Parathyroid adenoma (tissue), 2 donors: ENCODE data around the gene IRS4.

Experiments
- H2AFZ ChIP-seq: fragments of 300-600 bp; sonication (generic); one replicate; pipeline ENCODE4 v1.7.0; 2017; ENCODE audit warnings: antibody characterized with exemption, mild to moderate bottlenecking
- H3K27ac ChIP-seq: fragments of 300-600 bp; sonication (generic); one replicate; pipeline ENCODE4 v1.7.0; 2017
- H3K27me3 ChIP-seq: fragments of 300-600 bp; sonication (generic); one replicate; pipeline ENCODE4 v1.7.0; 2017; ENCODE audit warnings: low read length; ENCODE audit not compliant: control insufficient read depth, insufficient read depth
- H3K36me3 ChIP-seq: fragments of 300-600 bp; sonication (generic); one replicate; pipeline ENCODE4 v1.7.0; 2017; ENCODE audit warnings: low read length; ENCODE audit not compliant: control insufficient read depth, insufficient read depth
- H3K4me1 ChIP-seq: fragments of 300-600 bp; sonication (generic); one replicate; pipeline ENCODE4 v1.7.0; 2017; ENCODE audit warnings: control low read depth
- H3K4me2 ChIP-seq: fragments of 300-600 bp; sonication (generic); one replicate; pipeline ENCODE4 v1.7.0; 2017; ENCODE audit warnings: low read length
- H3K4me3 ChIP-seq: fragments of 300-600 bp; sonication (generic); one replicate; pipeline ENCODE4 v1.7.0; 2017; ENCODE audit warnings: low read depth, low read length
- H3K79me2 ChIP-seq: fragments of 300-600 bp; sonication (generic); one replicate; pipeline ENCODE4 v1.7.0; 2017; ENCODE audit warnings: control low read depth
- H3K9ac ChIP-seq: fragments of 300-600 bp; sonication (generic); one replicate; pipeline ENCODE4 v1.7.0; 2017; ENCODE audit warnings: mild to moderate bottlenecking
- H3K9me3 ChIP-seq: fragments of 300-600 bp; sonication (generic); one replicate; pipeline ENCODE4 v1.7.0; 2017; ENCODE audit warnings: low read length; ENCODE audit not compliant: control insufficient read depth
- TF ChIP-seq, protein P1 (sequence below): fragments of 300-600 bp; sonication (generic); IDR thresholded peaks from one replicate; pipeline ENCODE4 v1.7.0; 2017; ENCODE audit warnings: antibody characterized with exemption, mild to moderate bottlenecking
- donor health status: primary hyperparathyroidism.

The IRS4 gene

DNA sequence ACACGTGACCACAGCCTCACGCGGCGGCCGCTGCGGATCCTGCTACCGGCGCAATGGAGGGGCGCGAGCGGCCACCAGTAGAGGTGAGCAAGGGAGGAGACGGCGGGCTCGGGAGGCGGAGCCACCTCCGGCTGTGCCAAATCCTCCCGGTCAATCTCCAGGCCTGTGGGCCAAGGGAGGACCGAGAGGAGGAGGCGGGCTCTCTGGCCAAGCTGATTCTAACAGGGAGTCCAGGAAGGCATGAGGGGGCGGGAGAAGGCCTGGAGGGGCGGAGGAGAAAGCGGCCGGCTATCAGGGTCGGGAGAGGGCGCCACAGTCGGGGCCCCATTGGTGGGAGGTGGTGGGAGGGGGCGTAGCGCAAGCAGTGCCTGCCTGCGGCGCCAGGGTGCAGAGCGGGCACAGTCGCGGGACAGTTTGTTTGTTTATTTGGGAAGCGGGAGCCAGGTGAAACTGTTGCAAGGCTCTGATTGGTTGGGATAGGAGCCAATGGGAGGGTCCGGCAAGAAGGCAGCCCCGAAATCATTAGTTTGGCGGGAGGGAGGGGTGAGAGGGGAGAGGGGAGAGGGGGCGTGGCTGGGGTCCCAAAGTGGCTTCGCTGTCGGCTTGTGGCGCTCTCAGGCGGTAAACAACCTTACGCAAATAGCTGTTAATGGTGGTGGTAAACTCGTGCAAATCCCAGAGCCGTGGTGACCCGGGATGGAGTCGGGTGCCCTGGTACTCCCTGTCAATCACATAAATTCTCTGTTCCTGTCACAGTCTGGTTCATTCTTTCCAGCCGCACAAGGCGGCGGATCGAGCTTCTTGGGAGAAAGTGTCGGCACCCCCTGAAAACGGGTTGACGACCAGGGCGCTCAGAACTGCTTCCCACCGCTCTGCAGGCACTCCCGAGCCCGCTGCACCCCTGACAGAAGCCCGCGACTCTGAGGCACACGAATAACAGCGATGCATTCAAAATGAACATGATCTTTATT lies at the start of gene IRS4:
IRS4 (minus strand) TSS at position 55 of the 971 bp plus-strand sequence.
- Histone ChIP-seq H3K4me3 (peak within 1 kb of the TSS; percentile 37), H3K27ac (no peak within 1 kb of the TSS), H3K4me2 (peak within 1 kb of the TSS; percentile 65), H3K36me3 (no peaks in the 10 kb centered on the region), H3K9me3 (no peaks in the 10 kb centered on the region), H3K79me2 (no peaks in the 10 kb centered on the region), H3K9ac (no peak within 1 kb of the TSS), H3K27me3 (no peaks in the 10 kb centered on the region), H3K4me1 (no peaks in the 10 kb centered on the region), H2AFZ (peak within 1 kb of the TSS; percentile 85)
- TF ChIP-seq, protein P1, sequence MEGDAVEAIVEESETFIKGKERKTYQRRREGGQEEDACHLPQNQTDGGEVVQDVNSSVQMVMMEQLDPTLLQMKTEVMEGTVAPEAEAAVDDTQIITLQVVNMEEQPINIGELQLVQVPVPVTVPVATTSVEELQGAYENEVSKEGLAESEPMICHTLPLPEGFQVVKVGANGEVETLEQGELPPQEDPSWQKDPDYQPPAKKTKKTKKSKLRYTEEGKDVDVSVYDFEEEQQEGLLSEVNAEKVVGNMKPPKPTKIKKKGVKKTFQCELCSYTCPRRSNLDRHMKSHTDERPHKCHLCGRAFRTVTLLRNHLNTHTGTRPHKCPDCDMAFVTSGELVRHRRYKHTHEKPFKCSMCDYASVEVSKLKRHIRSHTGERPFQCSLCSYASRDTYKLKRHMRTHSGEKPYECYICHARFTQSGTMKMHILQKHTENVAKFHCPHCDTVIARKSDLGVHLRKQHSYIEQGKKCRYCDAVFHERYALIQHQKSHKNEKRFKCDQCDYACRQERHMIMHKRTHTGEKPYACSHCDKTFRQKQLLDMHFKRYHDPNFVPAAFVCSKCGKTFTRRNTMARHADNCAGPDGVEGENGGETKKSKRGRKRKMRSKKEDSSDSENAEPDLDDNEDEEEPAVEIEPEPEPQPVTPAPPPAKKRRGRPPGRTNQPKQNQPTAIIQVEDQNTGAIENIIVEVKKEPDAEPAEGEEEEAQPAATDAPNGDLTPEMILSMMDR = no peak

DNA sequence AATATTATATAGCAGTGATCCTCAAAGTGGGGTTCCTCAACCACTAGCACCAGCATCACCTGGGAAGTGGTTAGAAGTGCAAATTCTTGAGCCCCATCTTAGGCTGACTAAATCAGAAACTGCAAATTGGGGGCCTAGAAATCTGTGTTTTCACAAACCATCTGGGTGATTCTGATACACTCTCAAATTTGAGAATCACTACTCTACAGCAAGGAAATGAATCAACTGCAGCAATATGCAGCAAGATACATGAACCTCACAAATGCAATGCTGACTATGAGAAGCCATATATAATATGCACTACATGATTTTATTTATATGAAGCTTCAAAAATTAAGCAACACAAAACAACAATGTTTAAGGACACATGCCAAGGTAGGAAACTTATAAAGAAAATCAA lies 36.2 kb upstream of the IRS4 start:
- H3K9ac ChIP-seq = no peak overlapping the region
- H3K4me3 ChIP-seq = no peak overlapping the region
- no peak overlapping the region for H2AFZ ChIP-seq
- H3K4me1 ChIP-seq = no peaks in the 10 kb centered on the region
- H3K36me3 ChIP-seq = no peaks in the 10 kb centered on the region
- H3K79me2 ChIP-seq = no peaks in the 10 kb centered on the region
- no peaks in the 10 kb centered on the region for H3K27me3 ChIP-seq
- no peaks in the 10 kb centered on the region for H3K9me3 ChIP-seq
- no peak overlapping the region for H3K27ac ChIP-seq
- TF ChIP-seq, protein P1 = no peak
- no peak overlapping the region for H3K4me2 ChIP-seq

DNA sequence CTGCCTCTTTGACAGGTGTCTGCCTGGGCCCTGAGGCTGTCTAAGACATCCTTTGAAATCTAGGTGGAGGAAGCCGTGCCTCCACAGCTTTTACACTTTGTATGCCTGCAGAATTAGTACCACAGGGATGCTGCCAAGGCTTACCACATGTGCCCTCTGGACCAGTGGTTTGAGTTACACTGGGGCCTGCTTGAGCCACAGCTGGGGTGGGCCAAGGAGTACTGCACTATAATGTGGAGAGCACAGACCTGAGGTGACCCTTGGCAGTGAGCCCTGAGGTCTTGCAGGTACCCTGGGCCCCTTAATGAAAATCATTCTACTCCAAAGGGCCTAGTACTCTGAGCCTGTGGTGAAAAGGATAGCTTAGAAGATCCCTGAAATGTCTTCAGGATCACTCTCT lies 27.2 kb upstream of the IRS4 start:
- TF ChIP-seq, protein P1 = no peak
- no peak overlapping the region for H3K9ac ChIP-seq
- H3K9me3 ChIP-seq = no peaks in the 10 kb centered on the region
- H3K27me3 ChIP-seq = no peaks in the 10 kb centered on the region
- H3K4me3 ChIP-seq = no peak overlapping the region
- H3K79me2 ChIP-seq = no peaks in the 10 kb centered on the region
- no peak overlapping the region for H3K4me2 ChIP-seq
- H3K27ac ChIP-seq = no peak overlapping the region
- no peak overlapping the region for H2AFZ ChIP-seq
- no peaks in the 10 kb centered on the region for H3K36me3 ChIP-seq
- no peaks in the 10 kb centered on the region for H3K4me1 ChIP-seq

DNA sequence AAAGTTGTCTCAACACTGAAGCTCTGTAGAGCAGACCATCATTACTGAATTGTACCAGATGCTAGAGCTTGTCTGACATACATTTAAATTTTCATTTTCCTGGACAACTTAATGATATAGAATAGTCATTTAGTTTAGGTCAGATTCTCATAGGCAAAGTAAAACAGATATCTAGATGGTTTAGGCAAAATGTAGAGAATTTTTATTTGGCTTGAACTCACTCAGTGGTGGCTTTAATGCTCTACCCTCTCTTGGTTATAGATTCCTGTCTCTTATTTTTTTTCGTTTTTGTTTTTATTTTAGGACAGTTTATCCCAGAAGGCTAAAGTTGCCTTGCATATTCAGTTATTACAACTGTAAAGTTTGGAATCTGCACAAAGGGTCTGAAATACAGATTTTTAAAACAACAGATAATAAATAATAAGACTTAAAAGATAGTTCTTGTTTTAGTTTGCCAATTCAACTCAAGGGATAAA lies 4.0 kb upstream of the IRS4 start:
- Histone ChIP-seq H3K4me1 (no peaks in the 10 kb centered on the region), H3K27ac (no peak overlapping the region), H3K9ac (no peak overlapping the region), H3K4me2 (no peak overlapping the region), H3K4me3 (no peak overlapping the region), H2AFZ (no peak overlapping the region), H3K27me3 (no peaks in the 10 kb centered on the region), H3K9me3 (no peaks in the 10 kb centered on the region), H3K79me2 (no peaks in the 10 kb centered on the region), H3K36me3 (no peaks in the 10 kb centered on the region)
- TF ChIP-seq, protein P1 = no peak
